WTC11 (cell line): ENCODE measurements around the gene BSN.

Experiments used
- CBFB ChIP-seq: sonication (generic); formaldehyde crosslinking; IDR thresholded peaks from 2 replicates; pipeline ENCODE4 v1.8.1; 2022; ENCODE audit warnings: mild to moderate bottlenecking, low read depth, missing genetic modification reagents
- NR1H2 ChIP-seq: sonication (generic); formaldehyde crosslinking; IDR thresholded peaks from 2 replicates; pipeline ENCODE4 v1.9.0; 2021; ENCODE audit warnings: mild to moderate bottlenecking, moderate library complexity, missing genetic modification reagents
- TF ChIP-seq, protein P1 (sequence below): sonication (generic); formaldehyde crosslinking; IDR thresholded peaks from 2 replicates; pipeline ENCODE4 v1.8.1; 2023; ENCODE audit warnings: mild to moderate bottlenecking, missing genetic modification reagents, moderate library complexity
- TF ChIP-seq, protein P2 (sequence below): sonication (generic); formaldehyde crosslinking; conservative IDR thresholded peaks from 2 replicates; pipeline ENCODE4 v1.8.1; 2023; ENCODE audit warnings: mild to moderate bottlenecking, low read depth, missing genetic modification reagents, moderate library complexity
- TF ChIP-seq, protein P3 (sequence below): fragments of 250-450 bp; sonication (Bioruptor Pico); IDR thresholded peaks from 2 replicates; pipeline ENCODE4 v2.1.2; 2022; ENCODE audit warnings: mild to moderate bottlenecking, moderate library complexity

DNA sequence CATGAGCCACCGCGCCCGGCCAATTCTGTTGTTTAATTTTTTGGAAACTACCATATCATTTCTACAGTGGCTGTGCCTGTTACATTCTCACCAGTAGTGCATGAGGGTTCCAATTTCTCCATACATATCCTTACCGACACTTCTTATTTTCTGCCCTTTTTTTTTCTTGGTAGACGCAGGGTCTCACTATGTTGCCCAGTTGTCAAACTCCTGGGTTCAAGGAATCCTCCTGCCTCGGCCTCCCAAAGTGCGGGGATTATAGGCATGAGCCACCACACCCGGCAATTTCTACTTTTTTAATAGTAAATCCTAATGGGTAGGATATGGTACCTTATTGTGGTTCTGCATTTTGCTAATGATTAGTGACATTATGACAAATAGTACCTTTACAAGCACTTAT, 155.6 kb downstream of the BSN start:
- TF ChIP-seq, protein P1, sequence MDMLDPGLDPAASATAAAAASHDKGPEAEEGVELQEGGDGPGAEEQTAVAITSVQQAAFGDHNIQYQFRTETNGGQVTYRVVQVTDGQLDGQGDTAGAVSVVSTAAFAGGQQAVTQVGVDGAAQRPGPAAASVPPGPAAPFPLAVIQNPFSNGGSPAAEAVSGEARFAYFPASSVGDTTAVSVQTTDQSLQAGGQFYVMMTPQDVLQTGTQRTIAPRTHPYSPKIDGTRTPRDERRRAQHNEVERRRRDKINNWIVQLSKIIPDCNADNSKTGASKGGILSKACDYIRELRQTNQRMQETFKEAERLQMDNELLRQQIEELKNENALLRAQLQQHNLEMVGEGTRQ (CRISPR knock-in tag), result no peak
- TF ChIP-seq, protein P2, sequence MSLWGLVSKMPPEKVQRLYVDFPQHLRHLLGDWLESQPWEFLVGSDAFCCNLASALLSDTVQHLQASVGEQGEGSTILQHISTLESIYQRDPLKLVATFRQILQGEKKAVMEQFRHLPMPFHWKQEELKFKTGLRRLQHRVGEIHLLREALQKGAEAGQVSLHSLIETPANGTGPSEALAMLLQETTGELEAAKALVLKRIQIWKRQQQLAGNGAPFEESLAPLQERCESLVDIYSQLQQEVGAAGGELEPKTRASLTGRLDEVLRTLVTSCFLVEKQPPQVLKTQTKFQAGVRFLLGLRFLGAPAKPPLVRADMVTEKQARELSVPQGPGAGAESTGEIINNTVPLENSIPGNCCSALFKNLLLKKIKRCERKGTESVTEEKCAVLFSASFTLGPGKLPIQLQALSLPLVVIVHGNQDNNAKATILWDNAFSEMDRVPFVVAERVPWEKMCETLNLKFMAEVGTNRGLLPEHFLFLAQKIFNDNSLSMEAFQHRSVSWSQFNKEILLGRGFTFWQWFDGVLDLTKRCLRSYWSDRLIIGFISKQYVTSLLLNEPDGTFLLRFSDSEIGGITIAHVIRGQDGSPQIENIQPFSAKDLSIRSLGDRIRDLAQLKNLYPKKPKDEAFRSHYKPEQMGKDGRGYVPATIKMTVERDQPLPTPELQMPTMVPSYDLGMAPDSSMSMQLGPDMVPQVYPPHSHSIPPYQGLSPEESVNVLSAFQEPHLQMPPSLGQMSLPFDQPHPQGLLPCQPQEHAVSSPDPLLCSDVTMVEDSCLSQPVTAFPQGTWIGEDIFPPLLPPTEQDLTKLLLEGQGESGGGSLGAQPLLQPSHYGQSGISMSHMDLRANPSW, result no peak
- TF ChIP-seq NR1H2 (CRISPR knock-in tag) (no peak), CBFB (CRISPR knock-in tag) (no peak)
- TF ChIP-seq, protein P3, sequence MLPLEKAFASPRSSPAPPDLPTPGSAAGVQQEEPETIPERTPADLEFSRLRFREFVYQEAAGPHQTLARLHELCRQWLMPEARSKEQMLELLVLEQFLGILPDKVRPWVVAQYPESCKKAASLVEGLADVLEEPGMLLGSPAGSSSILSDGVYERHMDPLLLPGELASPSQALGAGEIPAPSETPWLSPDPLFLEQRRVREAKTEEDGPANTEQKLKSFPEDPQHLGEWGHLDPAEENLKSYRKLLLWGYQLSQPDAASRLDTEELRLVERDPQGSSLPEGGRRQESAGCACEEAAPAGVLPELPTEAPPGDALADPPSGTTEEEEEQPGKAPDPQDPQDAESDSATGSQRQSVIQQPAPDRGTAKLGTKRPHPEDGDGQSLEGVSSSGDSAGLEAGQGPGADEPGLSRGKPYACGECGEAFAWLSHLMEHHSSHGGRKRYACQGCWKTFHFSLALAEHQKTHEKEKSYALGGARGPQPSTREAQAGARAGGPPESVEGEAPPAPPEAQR, result no peak
